Neural crest cell (in vitro differentiated cells): ENCODE measurements around the gene GLT8D2. TPM values are rescaled to one million over a fixed set of nuclear protein-coding genes. Genes with fewer than 3 reads are reported as not detected.

ENCODE experiments used
- DNase-seq: peaks from one replicate; pipeline ENCODE4 v3.0.0; 2021; ENCODE audit warnings: low read depth, mixed read lengths, low spot score
- H3K27ac Mint-ChIP-seq: one replicate; pipeline ENCODE4 v1.8.0; 2021; ENCODE audit warnings: mild to moderate bottlenecking, mixed read lengths; ENCODE audit not compliant: unreplicated experiment
- H3K27me3 Mint-ChIP-seq: 2 replicates; pipeline ENCODE4 v1.8.0; 2021; ENCODE audit warnings: low read depth, mild to moderate bottlenecking, mixed read lengths
- H3K36me3 Mint-ChIP-seq: 2 replicates; pipeline ENCODE4 v1.8.0; 2021; ENCODE audit warnings: low read depth, mild to moderate bottlenecking, mixed read lengths
- H3K4me1 Mint-ChIP-seq: 2 replicates; pipeline ENCODE4 v1.8.0; 2021; ENCODE audit warnings: mixed read lengths
- H3K4me3 Mint-ChIP-seq: one replicate; pipeline ENCODE4 v1.8.0; 2021; ENCODE audit warnings: mild to moderate bottlenecking, mixed read lengths
- H3K9me3 Mint-ChIP-seq: 2 replicates; pipeline ENCODE4 v1.8.0; 2021; ENCODE audit warnings: mixed read lengths
- CTCF ChIP-seq: fragments of 200-600 bp; sonication (generic); conservative IDR thresholded peaks from 2 replicates; pipeline ENCODE4 v1.5.0; 2021; ENCODE audit warnings: antibody characterized with exemption, mild to moderate bottlenecking
- long read RNA-seq: library from polyadenylated mRNA; unstranded; transcript quantifications from one replicate; pipeline ENCODE4 v2.0.0, GENCODE V29; 2020
- total RNA-seq: library from RNA; stranded (reverse); gene quantifications from 2 replicates; pipeline ENCODE4 v1.2.1, GENCODE V29; 2021

GLT8D2 gene
- 1.5 and 1.9 TPM in 2 replicates for total RNA-seq
- long read RNA-seq, transcript GLT8D2-201 (11 exons, 1,880 nt) = major isoform, 7 of 10 reads
- long read RNA-seq, partial matches to known transcripts = 2 of 10 reads
- long read RNA-seq, other reads (novel, unspliced or antisense) = 1 of 10 reads

GRCh38 chr12:104049903-104050356 lies at the start of gene GLT8D2:
TSS of gene GLT8D2 (minus strand) at chr12:104050187. CDS start at chr12:104019648, 30,539 bp downstream.
- Mint-ChIP-seq H3K27ac (no peak within 1 kb of the TSS), H3K36me3 (no peaks in the 10 kb centered on the region), H3K9me3 (no peaks in the 10 kb centered on the region), H3K4me3 (peak within 1 kb of the TSS; percentile 84), H3K27me3 (peaks cover 39% of the 10 kb centered on the region), H3K4me1 (peaks cover 32% of the 10 kb centered on the region)
- DNase-seq = peak; percentile 34
- TF ChIP-seq CTCF = no peak

- Mint-ChIP-seq H3K4me1 (no peaks in the 10 kb centered on the region), H3K27me3 (no peaks in the 10 kb centered on the region), H3K4me3 (no peak overlapping the region), H3K9me3 (no peaks in the 10 kb centered on the region), H3K27ac (no peak overlapping the region), H3K36me3 (peaks cover 4% of the 10 kb centered on the region)
- DNase-seq = no peak
- no peak for TF ChIP-seq CTCF
These were observed 48.0 kb upstream of the GLT8D2 start for GRCh38 chr12:104097954-104098353.

- H3K4me3 Mint-ChIP-seq = no peak overlapping the region
- no peak for TF ChIP-seq CTCF
- H3K27ac Mint-ChIP-seq = no peak overlapping the region
- no peak for DNase-seq
- peaks cover 4% of the 10 kb centered on the region for H3K36me3 Mint-ChIP-seq
- no peaks in the 10 kb centered on the region for H3K9me3 Mint-ChIP-seq
- H3K27me3 Mint-ChIP-seq = no peaks in the 10 kb centered on the region
- peaks cover 8% of the 10 kb centered on the region for H3K4me1 Mint-ChIP-seq
These were observed 45.3 kb upstream of the GLT8D2 start for GRCh38 chr12:104095289-104095688.

- Mint-ChIP-seq H3K27ac (no peak overlapping the region), H3K27me3 (no peaks in the 10 kb centered on the region), H3K4me1 (peaks cover 8% of the 10 kb centered on the region), H3K36me3 (peaks cover 9% of the 10 kb centered on the region), H3K4me3 (no peak overlapping the region), H3K9me3 (no peaks in the 10 kb centered on the region)
- no peak for TF ChIP-seq CTCF
- DNase-seq = no peak
These were observed 44.3 kb upstream of the GLT8D2 start for GRCh38 chr12:104094284-104094683.

GRCh38 chr12:104091136-104091535 lies 41.1 kb upstream of the GLT8D2 start:
- Mint-ChIP-seq H3K27me3 (no peaks in the 10 kb centered on the region), H3K27ac (no peak overlapping the region), H3K36me3 (peaks cover 8% of the 10 kb centered on the region), H3K9me3 (no peaks in the 10 kb centered on the region), H3K4me1 (peaks cover 8% of the 10 kb centered on the region), H3K4me3 (no peak overlapping the region)
- TF ChIP-seq CTCF = no peak
- no peak for DNase-seq
